ENCODE measurements around the gene FLYWCH1.
"Not testable (repeated sequence)": the region's sequence is repeated elsewhere in the genome, so short reads cannot be mapped to it uniquely, and the experiment has no call there.

Gene FLYWCH1

DNA sequence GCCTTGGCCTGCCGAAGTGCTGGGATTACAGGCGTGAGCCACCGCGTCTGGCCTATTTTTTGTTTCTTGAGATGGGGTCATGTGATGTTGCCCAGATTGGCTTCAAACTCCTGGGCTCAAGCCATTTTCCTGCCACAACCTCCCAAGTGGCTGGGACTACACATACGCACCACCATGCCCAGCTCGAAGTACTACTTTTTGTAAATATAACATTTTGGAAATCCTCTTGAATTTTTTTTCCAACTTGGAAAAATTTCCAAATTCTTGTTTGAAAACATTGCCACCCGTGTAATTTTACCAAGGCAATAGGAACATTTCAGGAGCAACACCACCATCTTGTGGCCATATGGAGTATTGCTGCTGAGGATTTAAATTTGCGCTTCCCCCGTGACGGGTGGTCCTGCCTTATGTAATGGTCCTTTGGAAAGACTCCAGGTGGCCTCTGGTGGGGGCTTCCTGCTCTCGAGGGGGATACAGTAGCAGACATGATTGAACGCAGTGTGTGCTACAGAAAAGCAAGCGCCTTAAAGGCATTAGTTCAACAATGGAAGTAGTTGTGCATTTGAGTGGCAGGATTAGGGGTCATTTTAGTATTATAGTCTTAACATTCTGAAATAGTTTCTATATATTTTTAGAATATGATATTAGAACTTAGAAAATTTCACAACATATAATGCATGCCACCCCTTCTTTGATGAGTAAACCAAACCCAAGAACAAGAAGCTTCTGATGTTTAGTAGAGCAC lies 8.0 kb downstream of the FLYWCH1 start:
- TF ChIP-seq, protein P1, sequence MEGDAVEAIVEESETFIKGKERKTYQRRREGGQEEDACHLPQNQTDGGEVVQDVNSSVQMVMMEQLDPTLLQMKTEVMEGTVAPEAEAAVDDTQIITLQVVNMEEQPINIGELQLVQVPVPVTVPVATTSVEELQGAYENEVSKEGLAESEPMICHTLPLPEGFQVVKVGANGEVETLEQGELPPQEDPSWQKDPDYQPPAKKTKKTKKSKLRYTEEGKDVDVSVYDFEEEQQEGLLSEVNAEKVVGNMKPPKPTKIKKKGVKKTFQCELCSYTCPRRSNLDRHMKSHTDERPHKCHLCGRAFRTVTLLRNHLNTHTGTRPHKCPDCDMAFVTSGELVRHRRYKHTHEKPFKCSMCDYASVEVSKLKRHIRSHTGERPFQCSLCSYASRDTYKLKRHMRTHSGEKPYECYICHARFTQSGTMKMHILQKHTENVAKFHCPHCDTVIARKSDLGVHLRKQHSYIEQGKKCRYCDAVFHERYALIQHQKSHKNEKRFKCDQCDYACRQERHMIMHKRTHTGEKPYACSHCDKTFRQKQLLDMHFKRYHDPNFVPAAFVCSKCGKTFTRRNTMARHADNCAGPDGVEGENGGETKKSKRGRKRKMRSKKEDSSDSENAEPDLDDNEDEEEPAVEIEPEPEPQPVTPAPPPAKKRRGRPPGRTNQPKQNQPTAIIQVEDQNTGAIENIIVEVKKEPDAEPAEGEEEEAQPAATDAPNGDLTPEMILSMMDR (conservative IDR thresholded peaks at IDR 0.05; ENCODE audit: low read length) = peak; percentile 84
- peak; percentile 71 for DNase-seq (ENCODE audit: low read depth)

GRCh38 chr16:2923481-2923880 lies 11.8 kb downstream of the FLYWCH1 start:
- no peak overlapping the region for H3K4me3 ChIP-seq (ENCODE audit: low read length)
- no peak for DNase-seq (ENCODE audit: low read depth)
- TF ChIP-seq, protein P1 (conservative IDR thresholded peaks at IDR 0.05; ENCODE audit: low read length) = no peak

More for the DNA sequence above, 8.0 kb downstream of the FLYWCH1 start:
- no peak overlapping the region for H3K4me3 ChIP-seq (ENCODE audit: low read length)

DNA sequence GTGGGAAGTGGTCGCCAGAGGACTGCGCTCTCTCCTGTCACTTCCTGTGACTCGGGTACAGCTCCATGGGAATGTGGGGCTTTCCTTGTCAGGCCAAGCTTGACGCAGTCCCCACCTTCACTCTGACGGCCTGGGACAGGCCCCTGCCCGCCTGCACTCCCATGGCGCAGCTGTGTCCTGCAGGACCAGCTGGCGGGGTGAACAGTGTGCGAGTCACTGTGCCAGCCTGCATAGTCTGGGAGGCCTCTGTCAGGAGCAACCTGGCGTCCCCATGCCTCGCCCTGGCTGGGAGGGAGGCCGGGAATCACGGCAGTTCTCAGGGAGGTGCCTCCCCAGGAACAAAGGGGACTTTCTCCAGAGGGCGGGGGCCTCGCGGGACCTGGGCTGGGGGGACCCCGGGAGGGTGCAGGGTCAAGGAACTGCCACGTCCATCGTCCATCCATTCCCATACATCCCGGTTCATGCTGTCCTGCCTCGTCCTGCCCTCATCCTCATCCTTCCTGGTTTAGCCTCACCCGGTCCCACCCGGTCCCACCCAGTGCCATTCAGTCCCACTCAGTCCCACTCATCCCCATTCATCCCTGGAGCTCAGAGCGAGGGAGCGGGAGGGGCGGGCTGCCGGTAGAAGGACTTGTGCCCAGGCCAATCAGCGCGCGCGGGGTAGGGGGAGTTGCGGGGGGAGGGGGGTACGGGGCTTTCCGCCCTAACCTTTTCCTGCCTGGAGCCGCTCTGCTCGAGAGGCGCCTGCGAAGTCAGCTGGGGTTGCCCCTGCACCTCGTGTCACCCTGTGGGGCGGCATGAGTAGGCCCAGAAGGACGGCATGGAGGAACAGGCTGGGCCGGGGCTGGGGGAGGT lies 13.4 kb downstream of the FLYWCH1 start:
- DNase-seq (ENCODE audit: low read depth) = no peak
- TF ChIP-seq, protein P1 (conservative IDR thresholded peaks at IDR 0.05; ENCODE audit: low read length) = no peak
- H3K4me3 ChIP-seq (ENCODE audit: low read length) = no peak overlapping the region

- H3K4me3 ChIP-seq (ENCODE audit: low read length) = no peak overlapping the region
- no peak for DNase-seq (ENCODE audit: low read depth)
- TF ChIP-seq, protein P1 (conservative IDR thresholded peaks at IDR 0.05; ENCODE audit: low read length) = no peak
Observed at GRCh38 chr16:2925951-2926649, 14.4 kb downstream of the FLYWCH1 start.

GRCh38 chr16:2926650-2926999 lies 14.9 kb downstream of the FLYWCH1 start:
- TF ChIP-seq, protein P1 (conservative IDR thresholded peaks at IDR 0.05; ENCODE audit: low read length) = no peak
- peak overlapping the region; percentile 46 for H3K4me3 ChIP-seq (ENCODE audit: low read length)
- DNase-seq (ENCODE audit: low read depth) = no peak

GRCh38 chr16:2927010-2927646 lies 15.4 kb downstream of the FLYWCH1 start:
- TF ChIP-seq, protein P1 (conservative IDR thresholded peaks at IDR 0.05; ENCODE audit: low read length) = peak; percentile 83
- peak; percentile 78 for DNase-seq (ENCODE audit: low read depth)
- H3K4me3 ChIP-seq (ENCODE audit: low read length) = peak overlapping the region; percentile 46

DNA sequence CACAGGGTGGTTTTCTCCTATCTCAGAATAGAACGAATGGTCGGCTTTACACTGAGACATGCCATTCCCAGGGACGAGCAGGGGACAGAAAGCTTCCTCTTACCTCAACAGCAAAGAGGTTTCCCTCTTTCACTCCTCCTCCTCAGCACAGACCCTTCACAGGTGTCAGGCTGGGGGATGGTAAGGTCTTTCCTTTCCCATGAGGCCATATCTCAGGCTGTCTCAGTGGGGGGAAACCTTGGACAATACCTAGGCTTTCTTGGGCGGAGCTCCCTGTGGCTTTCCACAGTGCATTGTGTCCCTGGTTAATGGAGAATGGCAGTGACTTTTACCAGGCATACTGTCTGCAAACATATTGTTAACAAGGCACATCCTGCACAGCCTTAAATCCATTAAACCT lies 16.4 kb downstream of the FLYWCH1 start:
- not testable (repeated sequence) for DNase-seq (ENCODE audit: low read depth)

More for the DNA sequence above, 16.4 kb downstream of the FLYWCH1 start:
- H3K4me3 ChIP-seq (ENCODE audit: low read length) = not testable (repeated sequence)
